Endothelial cell of umbilical vein (primary cell): ENCODE results near the gene LRRC30. TPM values are rescaled to one million over a fixed set of nuclear protein-coding genes. Genes with fewer than 3 reads are reported as not detected.

ENCODE experiments used
- BruUV-seq: library from RNA; stranded (reverse); fragments of 400-500 nt; replicated peaks from 2 replicates; lab custom pipeline; 2021; lab: Mats Ljungman, UMichigan
- CTCF ChIA-PET: fragments of 300-600, 350-600 bp; sonication (Branson Sonifier 250); formaldehyde crosslinking; loops from one replicate; lab custom pipeline; 2021; ENCODE audit warnings: antibody characterized with exemption, inconsistent platforms; lab: Charles Lee
- POLR2A ChIA-PET: fragments of 300-600, 350-600 bp; sonication (Branson Sonifier 250); formaldehyde crosslinking; loops from one replicate; lab custom pipeline; 2021; ENCODE audit warnings: antibody characterized with exemption, inconsistent platforms; lab: Charles Lee
- DNase-seq: peaks from one replicate; pipeline ENCODE4 v3.0.0-alpha.2; 2011; ENCODE audit warnings: low read depth, low spot score
- FAIRE-seq: peaks from 2 replicates; lab custom pipeline; 2011; peaks lifted over from hg19 to GRCh38; lab: Jason Lieb, UNC
- H2AFZ ChIP-seq: 2 replicates; pipeline ENCODE4 v1.6.0; 2012; ENCODE audit warnings: low read depth, low read length, control low read depth, inconsistent platforms
- H3K27ac ChIP-seq: 2 replicates; pipeline ENCODE4 v1.5.1; 2011; ENCODE audit warnings: low read depth, mild to moderate bottlenecking, control low read depth, low read length, moderate library complexity; ENCODE audit not compliant: insufficient read depth
- H3K27me3 ChIP-seq, 2 experiments: 2 replicates each; pipeline versions ENCODE4 v1.6.0 to v1.6.1; 2011; ENCODE audit warnings: low read length in 2 of 2, mixed read lengths in 1 of 2; ENCODE audit not compliant: control insufficient read depth in 2 of 2, insufficient read depth in 2 of 2
- H3K36me3 ChIP-seq, 2 experiments: 2 replicates in 1 of 2; 3 replicates in 1 of 2; pipeline ENCODE4 v1.5.1; 2011; ENCODE audit warnings: low read length in 2 of 2, mild to moderate bottlenecking in 1 of 2, moderate library complexity in 1 of 2; ENCODE audit not compliant: control insufficient read depth in 2 of 2, insufficient read depth in 2 of 2; ENCODE audit errors: extremely low read depth in 1 of 2
- H3K4me1 ChIP-seq: 3 replicates; pipeline ENCODE4 v1.5.1; 2011; ENCODE audit warnings: mild to moderate bottlenecking, low read length; ENCODE audit not compliant: control insufficient read depth, insufficient read depth; ENCODE audit errors: extremely low read depth
- H3K4me2 ChIP-seq: 2 replicates; pipeline ENCODE4 v1.6.1; 2011; ENCODE audit warnings: low read length, control low read depth, mixed read lengths; ENCODE audit not compliant: insufficient read depth
- H3K4me3 ChIP-seq, 3 experiments: fragments of 200-600 bp in 1 of 3; sonication (generic), shearing (Covaris generic) in 1 of 3; replicated peaks in 1 of 3; 2 replicates each; pipeline ENCODE4 v1.5.1; 2011 to 2016; ENCODE audit warnings: control low read depth in 3 of 3, low read length in 3 of 3, mild to moderate bottlenecking in 2 of 3, inconsistent platforms in 1 of 3, low read depth in 1 of 3, moderate library complexity in 1 of 3; ENCODE audit not compliant: insufficient read depth in 1 of 3
- H3K79me2 ChIP-seq: 2 replicates; pipeline ENCODE4 v1.6.0; 2012; ENCODE audit warnings: low read length, inconsistent platforms; ENCODE audit not compliant: control insufficient read depth, insufficient read depth
- H3K9ac ChIP-seq: replicated peaks from 2 replicates; pipeline ENCODE3; 2011; ENCODE audit warnings: low read length, control low read depth; ENCODE audit not compliant: insufficient read depth; ENCODE audit errors: extremely low read depth
- H3K9me1 ChIP-seq: replicated peaks from 3 replicates; pipeline ENCODE4 v1.6.0; 2011; ENCODE audit warnings: mild to moderate bottlenecking, low read length; ENCODE audit not compliant: control insufficient read depth, insufficient read depth; ENCODE audit errors: extremely low read depth
- H3K9me3 ChIP-seq: replicated peaks from 2 replicates; pipeline ENCODE4 v1.5.1; 2012; ENCODE audit warnings: low read length, inconsistent platforms; ENCODE audit not compliant: control insufficient read depth, insufficient read depth
- H4K20me1 ChIP-seq: replicated peaks from 2 replicates; pipeline ENCODE3; 2011; ENCODE audit warnings: mild to moderate bottlenecking, low read length; ENCODE audit not compliant: control insufficient read depth, insufficient read depth; ENCODE audit errors: extremely low read depth
- CTCF ChIP-seq, 2 donors: IDR thresholded peaks; 1 replicate in 1 of 2; 2 replicates in 1 of 2; pipeline ENCODE4 v1.5.1; 2011; ENCODE audit warnings: low read length in 2 of 2, mild to moderate bottlenecking in 2 of 2, moderate library complexity in 2 of 2, control low read depth in 1 of 2, inconsistent platforms in 1 of 2, low read depth in 1 of 2; ENCODE audit not compliant: insufficient read depth in 1 of 2; ENCODE audit errors: extremely low read depth in 1 of 2
- EZH2 ChIP-seq: IDR thresholded peaks from 2 replicates; pipeline ENCODE4 v1.6.1; 2012; ENCODE audit warnings: borderline replicate concordance, low read depth, mild to moderate bottlenecking, moderate library complexity, low read length, inconsistent platforms; ENCODE audit not compliant: severe bottlenecking
- FOS ChIP-seq: IDR thresholded peaks from 2 replicates; pipeline ENCODE4 v1.6.1; 2011; ENCODE audit warnings: mild to moderate bottlenecking, low read length, moderate library complexity, borderline replicate concordance; ENCODE audit not compliant: insufficient read depth
- GATA2 ChIP-seq: IDR thresholded peaks from 2 replicates; pipeline ENCODE4 v1.7.0; 2011; ENCODE audit warnings: low read depth, mild to moderate bottlenecking, moderate library complexity, mixed read lengths, low read length; ENCODE audit not compliant: insufficient read length, insufficient read depth
- JUN ChIP-seq: IDR thresholded peaks from 2 replicates; pipeline ENCODE4 v1.6.1; 2011; ENCODE audit warnings: borderline replicate concordance, low read depth; ENCODE audit not compliant: insufficient read length, insufficient read depth
- MAX ChIP-seq: IDR thresholded peaks from 2 replicates; pipeline ENCODE4 v1.6.1; 2011; ENCODE audit not compliant: insufficient read depth, insufficient read length
- MYC ChIP-seq: IDR thresholded peaks from one replicate; pipeline ENCODE4 v1.6.1; 2011; ENCODE audit warnings: mild to moderate bottlenecking, low read depth, low read length
- POLR2A ChIP-seq: IDR thresholded peaks from 2 replicates; pipeline ENCODE4 v1.6.1; 2012; ENCODE audit warnings: low read depth, mild to moderate bottlenecking, control low read depth, low read length
- POLR2AphosphoS5 ChIP-seq: IDR thresholded peaks from 2 replicates; pipeline ENCODE4 v1.6.1; 2012; ENCODE audit warnings: low read depth, mild to moderate bottlenecking, control low read depth, low read length, moderate library complexity; ENCODE audit not compliant: insufficient read depth
- dilution Hi-C: fragments of 300-500 bp; cut with MboI; formaldehyde crosslinking; loops from one replicate; pipeline ENCODE4 v1.15.0; 2019; ENCODE audit warnings: low sequenced_read_pairs; ENCODE audit not compliant: extremely low pct_ligation_motif_present
- intact Hi-C: fragments of 100-400 bp; cut with micrococcal nuclease; formaldehyde crosslinking; loops from one replicate; pipeline ENCODE4 v1.10.0; 2022
- polyA plus RNA-seq, 4 experiments: library from polyadenylated mRNA; depleted of rRNA in 3 of 4; stranded (reverse) in 3 of 4; unstranded in 1 of 4; fragments of >200 nt; gene quantifications; 2 replicates each; pipeline versions ENCODE4 v1.2.1 to v1.2.3, GENCODE V29; 2011 to 2012; ENCODE audit warnings: missing spikeins in 1 of 4
- total RNA-seq: library from RNA; stranded (reverse); gene quantifications from 2 replicates; pipeline ENCODE4 v1.2.3, GENCODE V29; 2021

Gene LRRC30
- total and polyA plus RNA-seq, 2 donors (not counting 3 experiments of a cell fraction or from before 2014, with no cell fraction given), result not detected

- H3K36me3 ChIP-seq, result no peaks in the 10 kb centered on the region
- no peaks in the 10 kb centered on the region for H3K9me3 ChIP-seq
- FAIRE-seq (no peak), DNase-seq (no peak)
- POLR2A ChIA-PET, result no interaction called here
- no peak overlapping the region for H3K9ac ChIP-seq
- CTCF ChIA-PET, result no interaction called here
- H3K4me2 ChIP-seq, result no peak overlapping the region
- no peak overlapping the region for H3K27ac ChIP-seq
- H3K79me2 ChIP-seq, result no peaks in the 10 kb centered on the region
- dilution Hi-C loops, result no loop called here
- no peaks in the 10 kb centered on the region for H3K27me3 ChIP-seq
- TF ChIP-seq POLR2A (no peak), GATA2 (no peak), MAX (no peak), JUN (no peak), CTCF (IDR thresholded peaks at IDR 0.05; ENCODE audit: extremely low read depth in 1 of 2, insufficient read depth in 1 of 2, low read depth in 1 of 2, low read length in 2 of 2) (no peak), POLR2AphosphoS5 (no peak), FOS (no peak), MYC (no peak), EZH2 (no peak)
- no peak overlapping the region for H2AFZ ChIP-seq
- H3K9me1 ChIP-seq, result no peaks in the 10 kb centered on the region
- BruUV-seq, result no TSS peak
- intact Hi-C loops, result no loop called here
- no peaks in the 10 kb centered on the region for H4K20me1 ChIP-seq
- H3K4me1 ChIP-seq, result no peaks in the 10 kb centered on the region
- H3K4me3 ChIP-seq, result no peak overlapping the region
Observed at GRCh38 chr18:7207366-7207915, 23.4 kb upstream of the LRRC30 start.
